GM21825 (cell line): ENCODE measurements around the gene FOXD4L1.
A peak's percentile ranks its signal among the peaks of the same experiment; 100 is the strongest.
"Not testable (repeated sequence)": the region's sequence is repeated elsewhere in the genome, so short reads cannot be mapped to it uniquely, and the experiment has no call there.

ENCODE experiments used
- ATAC-seq: cut with Tn5 transposase; IDR thresholded peaks from one replicate; pipeline ENCODE4 v1.9.1; 2021; ENCODE audit warnings: mild to moderate bottlenecking, moderate library complexity; ENCODE audit not compliant: unreplicated experiment

Gene FOXD4L1

DNA sequence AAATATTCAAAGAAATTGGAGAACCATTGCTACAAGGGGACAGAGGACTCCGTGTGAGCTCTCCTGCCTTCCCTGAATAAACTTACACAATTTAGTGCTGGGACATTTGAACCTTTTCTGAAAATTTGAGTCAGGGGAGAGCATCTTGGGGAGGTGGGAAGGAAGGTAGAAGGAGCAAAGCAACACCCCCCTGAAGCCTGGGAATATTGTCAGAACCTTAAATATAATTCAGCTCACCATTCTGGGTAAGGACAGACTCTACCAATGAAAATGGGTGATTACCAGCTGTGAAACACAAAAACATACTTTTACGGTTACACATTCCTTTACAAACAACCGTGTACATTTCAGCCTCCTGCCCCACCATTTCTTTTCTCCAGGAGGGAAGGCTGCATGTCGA is at the start of gene FOXD4L1:
Gene FOXD4L1, plus strand, starts transcription at position 301 of the 400 bp plus-strand sequence. CDS start 592 bp downstream, outside the sequence.
- ATAC-seq: not testable (repeated sequence)

DNA sequence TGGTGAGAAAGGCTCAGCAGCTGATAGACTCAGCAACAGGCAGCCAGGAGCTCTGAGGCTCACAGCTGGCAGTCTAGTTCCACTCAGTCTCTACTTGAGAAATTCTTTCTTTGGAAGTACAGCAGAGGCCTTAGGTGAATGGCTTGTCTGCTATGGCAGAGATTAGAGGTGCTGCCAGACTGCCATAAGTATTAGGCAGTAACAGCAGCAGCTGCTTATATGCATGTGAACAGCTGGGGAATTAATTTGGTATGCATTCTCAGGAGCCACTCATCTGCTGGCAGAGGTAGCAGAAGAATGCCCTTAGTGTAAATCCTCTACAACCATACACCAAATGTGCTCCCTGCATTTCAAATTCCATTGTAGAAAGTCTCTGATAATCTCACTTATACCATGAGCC is 32.7 kb upstream of the FOXD4L1 start:
- ATAC-seq: not testable (repeated sequence)

DNA sequence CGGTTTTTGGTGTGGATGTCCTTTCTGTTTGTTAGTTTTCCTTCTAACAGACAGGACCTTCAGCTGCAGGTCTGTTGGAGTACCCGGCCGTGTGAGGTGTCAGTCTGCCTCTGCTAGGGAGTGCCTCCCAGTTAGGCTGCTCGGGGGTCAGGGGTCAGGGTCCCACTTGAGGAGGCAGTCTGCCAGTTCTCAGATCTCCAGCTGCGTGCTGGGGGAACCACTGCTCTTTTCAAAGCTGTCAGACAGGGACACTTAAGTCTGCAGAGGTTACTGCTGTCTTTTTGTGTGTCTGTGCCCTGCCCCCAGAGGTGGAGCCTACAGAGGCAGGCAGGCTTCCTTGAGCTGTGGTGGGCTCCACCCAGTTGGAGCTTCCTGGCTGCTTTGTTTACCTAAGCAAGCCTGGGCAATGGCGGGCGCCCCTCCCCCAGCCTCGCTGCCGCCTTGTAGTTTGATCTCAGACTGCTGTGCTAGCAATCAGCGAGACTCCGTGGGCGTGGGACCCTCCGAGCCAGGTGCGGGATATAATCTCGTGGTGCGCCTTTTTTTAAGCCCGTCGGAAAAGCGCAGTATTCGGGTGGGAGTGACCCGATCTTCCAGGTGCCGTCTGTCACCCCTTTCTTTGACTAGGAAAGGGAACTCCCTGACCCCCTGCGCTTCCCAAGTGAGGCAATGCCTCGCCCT is 21.6 kb upstream of the FOXD4L1 start:
- not testable (repeated sequence) for ATAC-seq

DNA sequence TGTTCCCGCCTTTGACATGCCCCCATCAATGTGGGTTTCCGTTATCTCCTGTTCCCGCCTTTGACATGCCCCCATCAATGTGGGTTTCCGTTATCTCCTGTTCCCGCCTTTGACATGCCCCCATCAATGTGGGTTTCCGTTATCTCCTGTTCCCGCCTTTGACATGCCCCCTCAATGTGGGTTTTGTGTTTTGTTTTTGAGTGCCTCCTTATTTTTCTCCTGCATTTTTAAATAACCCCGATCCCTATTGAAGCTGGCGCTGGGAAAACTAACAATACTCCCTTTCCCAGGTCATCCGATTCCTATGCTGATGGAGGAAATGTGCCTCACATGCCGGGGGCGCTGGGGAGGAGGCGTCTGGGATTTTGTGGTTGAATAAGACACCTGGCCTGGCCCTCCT is 1.9 kb upstream of the FOXD4L1 start:
- not testable (repeated sequence) for ATAC-seq

DNA sequence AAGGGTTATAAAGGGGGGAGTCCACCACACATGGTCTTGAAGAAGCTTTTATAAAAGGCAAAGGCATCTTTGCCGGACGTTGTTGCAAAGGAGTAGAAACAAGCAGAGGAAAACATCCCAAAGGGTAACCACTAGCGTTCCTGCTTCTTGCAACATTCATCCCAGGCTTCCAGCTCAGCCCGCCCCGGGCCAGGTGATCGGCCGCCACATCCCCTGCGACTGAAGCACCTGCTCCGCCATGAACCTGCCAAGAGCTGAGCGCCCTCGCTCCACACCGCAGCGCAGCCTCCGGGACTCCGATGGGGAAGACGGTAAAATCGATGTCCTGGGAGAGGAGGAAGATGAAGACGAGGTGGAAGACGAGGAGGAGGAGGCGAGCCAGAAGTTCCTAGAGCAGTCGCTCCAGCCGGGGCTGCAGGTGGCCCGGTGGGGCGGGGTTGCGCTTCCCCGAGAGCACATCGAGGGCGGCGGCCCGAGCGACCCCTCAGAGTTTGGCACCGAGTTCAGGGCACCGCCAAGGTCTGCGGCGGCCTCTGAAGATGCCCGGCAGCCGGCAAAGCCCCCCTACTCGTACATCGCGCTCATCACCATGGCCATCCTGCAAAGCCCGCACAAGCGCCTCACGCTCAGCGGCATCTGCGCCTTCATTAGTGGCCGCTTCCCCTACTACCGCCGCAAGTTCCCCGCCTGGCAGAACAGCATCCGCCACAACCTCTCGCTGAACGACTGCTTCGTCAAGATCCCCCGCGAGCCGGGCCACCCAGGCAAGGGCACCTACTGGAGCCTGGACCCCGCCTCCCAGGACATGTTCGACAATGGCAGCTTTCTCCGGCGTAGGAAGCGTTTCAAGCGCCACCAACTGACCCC is 787 bp downstream of the FOXD4L1 start:
- ATAC-seq: not testable (repeated sequence)

DNA sequence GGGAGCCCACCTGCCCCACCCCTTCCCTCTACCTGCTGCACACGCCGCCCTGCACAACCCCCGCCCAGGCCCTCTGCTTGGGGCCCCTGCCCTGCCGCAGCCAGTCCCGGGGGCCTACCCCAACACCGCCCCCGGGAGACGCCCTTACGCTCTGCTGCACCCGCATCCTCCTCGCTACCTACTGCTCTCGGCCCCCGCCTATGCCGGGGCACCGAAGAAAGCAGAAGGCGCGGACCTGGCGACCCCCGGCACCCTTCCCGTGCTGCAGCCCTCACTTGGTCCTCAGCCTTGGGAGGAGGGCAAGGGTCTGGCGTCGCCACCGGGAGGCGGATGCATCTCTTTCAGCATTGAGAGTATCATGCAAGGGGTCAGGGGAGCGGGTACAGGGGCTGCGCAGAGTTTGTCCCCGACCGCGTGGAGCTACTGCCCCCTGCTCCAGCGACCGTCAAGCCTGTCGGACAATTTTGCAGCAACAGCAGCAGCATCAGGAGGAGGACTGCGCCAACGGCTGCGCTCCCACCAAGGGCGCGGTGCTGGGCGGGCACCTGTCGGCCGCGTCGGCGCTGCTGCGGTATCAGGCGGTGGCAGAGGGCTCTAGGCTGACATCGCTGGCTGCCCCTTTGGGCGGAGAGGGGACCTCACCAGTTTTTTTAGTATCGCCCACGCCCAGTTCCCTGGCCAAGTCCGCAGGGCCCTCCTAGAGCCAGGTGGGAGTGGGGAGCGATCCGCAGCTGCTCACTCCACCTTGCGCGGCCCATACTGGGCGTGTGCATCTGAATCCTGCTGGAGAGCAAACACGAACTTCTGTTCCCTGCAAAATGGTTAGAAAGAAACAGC is 1.6 kb downstream of the FOXD4L1 start:
- not testable (repeated sequence) for ATAC-seq

DNA sequence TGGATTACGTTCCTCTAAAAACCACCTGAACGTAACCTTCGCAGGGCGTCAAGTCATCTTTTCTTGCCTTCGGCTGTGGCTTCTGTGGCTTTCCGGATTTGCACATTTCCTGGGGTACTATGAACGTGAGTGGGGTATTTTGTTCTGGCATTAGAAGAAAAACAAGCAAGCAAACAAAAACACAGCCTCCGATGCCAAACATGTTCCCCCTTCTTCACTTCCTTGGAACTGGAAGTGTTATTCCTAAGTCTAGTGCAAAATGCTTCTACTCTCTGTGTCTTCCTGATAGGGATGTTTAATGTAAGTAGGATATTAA is 2.2 kb downstream of the FOXD4L1 start:
- not testable (repeated sequence) for ATAC-seq

DNA sequence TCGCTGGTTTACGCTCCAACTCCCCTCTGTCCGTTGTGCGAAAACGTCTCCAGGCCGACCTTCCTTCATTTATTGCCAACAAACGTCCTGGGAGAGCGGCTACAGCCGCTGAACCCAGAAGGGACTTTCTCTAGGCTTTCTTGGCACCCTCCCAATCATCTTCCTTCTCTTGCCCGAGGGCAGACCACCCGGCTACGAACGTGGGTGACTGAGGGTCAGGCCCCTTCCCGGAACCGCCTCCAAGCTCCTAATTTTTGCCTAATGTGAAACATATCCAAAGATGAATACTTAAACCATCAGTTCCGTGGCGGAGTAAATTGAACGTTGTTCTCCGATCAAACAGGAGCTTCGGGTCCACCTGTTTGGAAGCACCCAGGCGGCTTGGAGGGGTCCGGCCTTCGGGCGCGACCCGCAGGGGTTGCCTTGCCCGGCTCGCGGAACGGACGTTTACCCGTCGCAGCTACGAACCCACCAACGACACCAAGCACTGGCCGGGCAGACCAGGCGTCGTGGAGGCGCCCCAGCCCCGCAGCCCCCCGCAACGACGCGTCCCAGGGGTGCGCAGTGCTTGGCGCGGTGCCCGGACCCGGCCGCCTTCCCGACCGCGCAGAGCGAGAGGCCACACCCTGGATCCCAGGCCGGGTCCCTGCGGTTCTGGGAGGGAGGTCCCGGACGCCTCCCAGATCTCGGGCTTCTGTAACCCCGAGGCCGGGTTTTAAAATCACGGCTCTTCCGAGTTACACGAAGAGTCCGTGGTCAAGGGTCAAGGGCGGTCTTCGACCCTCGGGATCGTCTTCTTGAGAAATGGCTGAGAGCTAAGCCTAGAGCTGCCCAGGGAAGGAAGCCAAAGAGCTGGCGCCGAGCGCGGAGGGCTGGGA is 4.0 kb downstream of the FOXD4L1 start:
- peak; percentile 18 for ATAC-seq

DNA sequence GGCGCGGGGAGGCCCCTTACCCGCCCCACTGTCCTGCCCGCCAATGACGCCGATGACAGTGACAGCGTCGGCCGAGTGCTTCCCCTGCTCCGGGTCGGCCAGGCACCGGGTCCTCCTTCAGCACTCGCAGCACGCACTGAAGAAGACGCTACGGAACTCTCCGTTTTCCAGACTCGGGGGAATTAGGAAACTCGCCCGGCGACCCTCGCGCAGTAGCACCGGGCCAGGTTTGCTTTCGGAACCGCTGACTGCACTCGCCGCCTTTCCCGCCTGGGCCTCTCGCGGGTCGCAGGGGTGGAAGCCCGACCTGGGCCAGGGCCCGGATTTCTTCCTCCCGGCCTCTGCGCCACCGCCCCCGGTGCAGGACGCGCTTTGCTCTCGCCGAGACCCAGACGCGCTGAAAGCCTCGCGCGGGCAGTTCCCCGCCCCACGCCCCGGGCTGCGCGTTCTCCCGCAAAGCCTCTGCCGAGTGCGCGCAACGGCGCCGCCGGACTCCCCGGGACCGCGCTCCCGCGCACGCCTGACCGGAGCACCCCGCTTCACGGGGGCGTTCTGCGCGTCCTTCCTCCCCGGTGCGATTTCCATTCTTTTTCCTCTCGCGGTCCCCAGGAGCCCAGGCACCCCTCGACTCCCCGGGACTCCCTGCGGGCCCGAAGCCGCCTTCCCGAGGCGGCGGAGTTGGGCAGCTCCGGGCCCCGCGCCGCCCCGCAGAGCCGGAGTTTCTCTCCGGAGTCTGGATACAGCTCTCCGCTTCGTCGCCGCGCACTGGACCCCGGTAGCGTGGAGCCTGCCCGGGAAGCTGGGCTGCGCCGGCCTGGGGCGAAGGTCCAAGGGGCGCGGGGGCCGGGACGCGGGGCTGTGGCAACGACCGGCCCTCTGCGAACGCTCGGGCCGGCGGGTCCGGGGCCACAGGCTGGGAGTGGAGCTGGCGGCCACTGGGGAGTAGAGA is 4.9 kb downstream of the FOXD4L1 start:
- ATAC-seq: peak; percentile 69

DNA sequence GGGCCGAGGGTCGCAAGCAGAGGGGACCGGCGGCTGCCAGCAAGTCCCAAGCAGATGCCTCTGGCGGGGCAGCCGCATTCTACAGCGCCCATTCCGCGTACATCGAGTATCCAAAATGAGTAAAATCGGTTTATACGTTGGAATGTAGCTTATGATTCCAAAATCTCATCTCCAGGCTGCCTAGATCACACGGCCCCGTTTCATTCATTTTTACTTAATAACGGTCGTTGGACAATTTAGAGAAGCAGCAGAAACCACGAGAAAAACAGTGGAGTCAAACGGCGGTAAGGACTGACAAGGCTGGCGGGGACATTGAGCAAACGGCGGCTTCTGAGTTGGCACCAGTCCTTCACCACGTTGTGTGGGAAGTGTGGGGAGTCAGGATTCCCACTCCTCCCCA is 5.6 kb downstream of the FOXD4L1 start:
- not testable (repeated sequence) for ATAC-seq

DNA sequence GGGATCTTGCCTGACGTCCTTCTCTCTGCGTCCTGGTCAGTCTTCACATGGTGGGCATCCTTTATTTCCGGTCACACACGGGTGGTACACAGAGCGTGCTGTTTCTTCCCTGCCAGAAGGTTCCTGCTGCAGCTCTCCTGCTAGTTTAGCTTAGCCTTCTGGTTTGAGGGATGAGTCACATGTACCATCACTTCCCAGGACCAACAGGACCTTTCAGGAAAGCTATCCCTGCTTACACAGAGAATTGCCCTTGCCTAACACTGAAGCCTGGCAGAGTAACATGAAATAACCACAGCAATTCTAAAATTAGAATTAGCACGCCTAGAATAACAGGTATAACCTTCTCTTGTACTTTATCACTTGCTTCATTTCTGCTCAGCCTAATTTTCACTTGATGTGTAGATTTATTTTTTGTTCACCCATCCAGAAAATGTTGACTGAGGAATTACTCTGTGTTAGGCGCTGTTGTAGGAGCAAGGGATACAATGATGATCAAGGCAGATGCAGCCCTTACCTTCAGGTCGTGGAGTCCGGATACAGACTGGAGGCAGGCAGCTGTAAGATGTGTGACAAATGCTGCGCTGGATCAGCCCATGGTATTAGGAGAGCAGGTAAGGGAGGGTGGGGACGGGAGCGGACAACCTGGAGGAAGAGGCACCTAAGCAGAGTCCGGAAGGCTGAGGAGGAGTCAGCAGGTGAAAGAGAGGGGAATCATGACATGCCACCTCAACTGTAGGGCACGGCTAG is 9.1 kb downstream of the FOXD4L1 start:
- not testable (repeated sequence) for ATAC-seq

DNA sequence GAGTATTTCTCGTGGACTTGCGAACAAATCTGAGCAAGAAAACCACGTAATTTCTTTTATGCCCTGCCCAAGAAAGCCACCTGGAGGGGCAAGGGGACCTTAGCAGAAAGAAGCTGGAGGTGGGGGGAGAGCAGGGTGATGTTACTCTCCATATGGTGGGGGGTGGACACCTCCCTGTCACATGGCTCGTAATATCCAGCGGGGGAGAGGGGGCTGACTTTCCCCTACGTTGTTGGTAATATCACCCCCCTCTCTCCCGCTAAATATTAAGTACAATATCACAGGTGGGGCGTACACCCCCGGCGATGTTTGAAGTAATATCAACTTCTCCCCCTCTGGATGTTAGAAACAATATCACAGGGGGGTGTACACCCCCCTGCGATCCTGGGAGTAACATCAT is 9.7 kb downstream of the FOXD4L1 start:
- not testable (repeated sequence) for ATAC-seq

DNA sequence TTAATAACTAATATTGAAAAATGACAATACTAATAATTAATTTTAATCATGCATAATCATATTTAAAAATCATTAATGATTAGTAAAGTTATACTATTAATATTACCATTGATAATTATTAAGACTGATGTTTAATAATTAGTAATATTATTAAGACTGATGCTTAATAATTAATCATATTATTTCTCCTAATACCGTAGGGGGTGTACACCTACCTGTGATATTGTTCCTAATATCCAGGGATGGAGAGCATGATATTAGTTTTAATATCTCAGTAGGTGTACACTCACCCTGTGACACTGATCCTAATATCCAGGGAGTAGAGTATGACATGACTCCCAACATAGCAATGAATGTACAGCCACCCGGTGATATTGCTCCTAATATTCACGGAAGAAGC is 12.4 kb downstream of the FOXD4L1 start:
- not testable (repeated sequence) for ATAC-seq

DNA sequence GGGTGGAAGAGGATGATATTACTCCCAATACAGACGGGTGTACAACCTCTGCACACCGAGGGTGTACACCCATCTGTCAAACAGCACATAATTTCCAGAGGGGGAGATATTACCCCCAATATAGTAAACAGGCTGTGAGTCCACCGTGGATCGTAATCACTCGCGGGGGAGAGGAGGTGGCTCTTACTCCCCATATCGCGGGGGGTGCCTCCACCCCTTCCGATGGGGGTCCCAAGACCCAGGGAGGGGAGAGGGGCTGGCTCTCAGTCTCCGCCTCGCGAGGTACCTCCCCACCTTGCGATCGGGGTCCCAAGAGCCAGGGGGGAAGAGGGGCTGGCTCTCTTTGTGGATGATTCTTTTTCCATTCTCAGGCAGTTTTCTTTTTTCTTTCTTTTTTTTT is 13.4 kb downstream of the FOXD4L1 start:
- not testable (repeated sequence) for ATAC-seq

DNA sequence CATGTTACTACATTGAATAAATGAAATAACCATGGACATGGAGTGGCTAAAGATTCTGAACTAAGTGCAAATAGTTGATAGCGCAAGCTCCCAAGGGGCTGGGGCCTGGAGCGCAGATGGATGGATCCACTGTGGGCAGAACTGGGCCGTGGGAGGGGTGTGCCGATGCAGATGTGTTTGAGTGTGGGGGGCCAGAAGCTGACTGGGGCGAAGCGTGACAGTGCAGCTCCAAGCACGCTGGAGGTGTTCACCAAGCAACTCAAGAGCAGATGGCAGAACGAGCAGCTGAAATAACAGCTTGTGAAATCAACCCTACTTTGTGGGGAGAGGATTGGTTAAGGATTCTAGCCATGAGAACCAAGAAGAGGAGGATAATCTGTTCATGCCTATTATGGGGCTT is 17.0 kb downstream of the FOXD4L1 start:
- not testable (repeated sequence) for ATAC-seq

DNA sequence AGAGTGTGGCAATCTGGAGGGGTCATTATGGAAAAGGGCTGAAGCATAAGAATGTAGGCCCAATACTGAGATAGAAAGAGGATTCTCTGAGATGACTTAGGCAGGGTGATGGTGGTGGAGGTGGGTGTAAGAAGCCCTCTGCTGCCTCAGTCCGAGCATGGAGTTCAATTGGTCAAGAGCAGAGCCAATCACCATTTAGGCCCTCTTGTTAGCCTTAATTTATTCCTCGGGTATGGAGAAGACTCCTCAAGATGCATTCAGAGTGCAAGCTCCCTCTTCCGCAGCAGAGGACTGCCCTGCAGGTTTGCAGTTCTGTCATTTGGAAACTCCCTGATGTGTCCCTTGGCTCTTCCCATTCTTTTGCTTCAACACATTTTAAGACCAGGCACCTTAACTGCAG is 17.5 kb downstream of the FOXD4L1 start:
- ATAC-seq: not testable (repeated sequence)

DNA sequence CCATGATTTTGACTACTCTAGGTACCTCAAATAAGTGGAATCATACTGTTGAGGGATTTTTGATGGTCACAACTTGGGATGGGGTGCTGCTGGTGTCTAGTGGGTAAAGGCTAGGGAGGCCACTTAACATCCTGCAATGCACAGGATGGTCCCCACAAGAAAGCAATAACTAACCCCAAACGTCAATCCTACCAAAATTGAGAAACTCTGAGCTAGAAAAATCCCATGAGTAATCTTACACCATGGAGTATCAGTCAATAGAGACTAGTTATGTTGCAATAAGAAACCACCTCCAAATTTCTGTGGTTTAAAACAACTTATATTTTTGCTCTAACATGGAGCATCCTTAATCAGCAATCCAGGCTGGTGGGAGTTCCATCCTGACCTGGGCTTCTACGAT is 18.6 kb downstream of the FOXD4L1 start:
- not testable (repeated sequence) for ATAC-seq

DNA sequence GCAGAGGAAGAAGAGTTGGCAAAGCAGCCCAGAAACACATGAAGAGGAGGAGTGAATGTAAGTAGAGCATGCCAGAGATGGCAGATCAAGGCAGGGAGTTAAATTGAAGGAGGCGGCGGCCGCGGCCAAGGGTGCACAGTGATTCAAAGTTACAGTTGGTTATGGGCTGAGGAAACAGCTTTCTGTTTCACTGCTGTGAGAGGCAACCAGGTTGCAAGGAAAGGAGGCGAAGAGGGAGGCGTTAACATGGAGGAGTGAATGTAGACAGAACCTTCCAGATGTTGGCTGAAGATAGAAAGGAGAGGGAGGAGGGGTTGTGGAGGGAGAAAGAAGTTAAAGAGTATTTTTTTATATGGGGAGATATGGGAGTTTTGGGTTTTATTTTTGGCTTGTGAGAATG is 22.4 kb downstream of the FOXD4L1 start:
- ATAC-seq: not testable (repeated sequence)
